ENCODE measurements around the gene DOCK4. TPM values are rescaled to one million over a fixed set of nuclear protein-coding genes. Genes with fewer than 3 reads are reported as not detected.
A peak's percentile ranks its signal among the peaks of the same experiment; 100 is the strongest.

DOCK4 gene
- total and polyA plus RNA-seq, 9 donors: 8.2 to 14.0 (median 10.0) TPM

- H3K27ac ChIP-seq (ENCODE audit: low read length): no peak overlapping the region
- DNase-seq: no peak
- WGBS (ENCODE audit: insufficient coverage): no CpG with 5 or more reads among the region's 2 CpGs
- H3K27me3 ChIP-seq (ENCODE audit: control insufficient read depth, insufficient read depth, low read length): no peaks in the 10 kb centered on the region
- H3K4me3 ChIP-seq (ENCODE audit: low read length): no peak overlapping the region
- peaks cover 2% of the 10 kb centered on the region for H3K4me1 ChIP-seq (ENCODE audit: control insufficient read depth, insufficient read depth, low read length)
- H3K9me3 ChIP-seq (replicated peaks; ENCODE audit: control insufficient read depth, low read depth, low read length): no peaks in the 10 kb centered on the region
- H3K36me3 ChIP-seq (ENCODE audit: control insufficient read depth, insufficient read depth, low read length): no peaks in the 10 kb centered on the region
Observed at GRCh38 chr7:112125250-112125649, 80.9 kb downstream of the DOCK4 start.

DNA sequence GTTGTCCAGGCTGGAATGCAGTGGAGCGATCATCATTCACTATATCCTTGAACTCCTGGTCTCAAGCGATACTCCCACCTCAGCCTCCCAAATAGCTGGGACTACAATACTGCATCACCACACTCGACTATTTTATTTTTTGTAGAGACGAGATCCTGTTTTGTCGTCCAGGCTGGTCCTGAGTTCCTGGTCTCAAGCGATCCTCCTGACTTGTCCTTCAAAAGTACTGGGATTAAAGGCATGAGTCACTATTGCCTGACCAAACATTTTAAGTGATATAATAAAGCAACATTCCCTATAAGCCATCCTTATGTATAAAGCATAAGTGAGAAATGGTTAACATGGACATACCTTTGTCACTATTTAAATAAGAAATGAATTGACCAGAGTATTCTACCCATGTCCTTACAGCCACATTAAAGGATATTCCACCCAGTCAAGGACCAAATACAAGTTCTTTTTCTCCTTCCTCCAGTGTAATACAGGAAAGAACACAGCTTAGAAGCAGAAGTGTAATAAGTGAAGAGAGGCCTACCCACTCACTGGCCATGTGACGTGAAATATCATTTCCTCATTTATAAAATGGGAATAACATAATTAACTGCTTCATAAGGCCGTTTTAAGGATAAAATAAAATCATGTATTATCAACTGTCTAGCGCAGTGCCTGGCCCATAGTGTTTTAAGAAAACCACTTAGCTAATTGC is 82.0 kb downstream of the DOCK4 start:
- WGBS (ENCODE audit: insufficient coverage): 100% methylated on average over 2 of the region's 9 CpGs
- Histone ChIP-seq H3K4me3 (ENCODE audit: low read length) (no peak overlapping the region), H3K4me1 (ENCODE audit: control insufficient read depth, insufficient read depth, low read length) (no peaks in the 10 kb centered on the region), H3K27me3 (ENCODE audit: control insufficient read depth, insufficient read depth, low read length) (no peaks in the 10 kb centered on the region), H3K9me3 (replicated peaks; ENCODE audit: control insufficient read depth, low read depth, low read length) (no peaks in the 10 kb centered on the region), H3K36me3 (ENCODE audit: control insufficient read depth, insufficient read depth, low read length) (no peaks in the 10 kb centered on the region), H3K27ac (ENCODE audit: low read length) (no peak overlapping the region)
- no peak for DNase-seq

DNA sequence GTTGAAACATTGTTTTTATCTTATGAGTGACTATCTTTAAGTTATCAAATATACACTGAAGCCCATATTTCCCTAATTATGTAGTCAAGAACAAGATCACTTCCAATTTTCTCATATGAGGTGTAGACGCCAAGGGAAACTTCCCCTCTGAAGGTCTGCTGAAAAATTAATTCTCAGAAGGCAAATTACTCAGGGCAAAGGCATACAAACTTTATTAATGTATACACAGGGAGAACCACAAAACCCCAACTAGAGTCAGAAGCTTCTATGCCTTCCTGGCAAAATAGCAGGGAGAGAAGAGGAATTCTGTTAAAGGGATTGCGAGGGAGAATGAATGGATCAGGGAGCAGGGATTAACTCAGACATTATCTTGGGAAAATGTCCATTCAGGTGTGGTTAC is 83.4 kb downstream of the DOCK4 start:
- H3K4me3 ChIP-seq (ENCODE audit: low read length): no peak overlapping the region
- no peaks in the 10 kb centered on the region for H3K4me1 ChIP-seq (ENCODE audit: control insufficient read depth, insufficient read depth, low read length)
- DNase-seq: no peak
- WGBS (ENCODE audit: insufficient coverage): 83% methylated on average over 1 of the region's 2 CpGs
- no peak overlapping the region for H3K27ac ChIP-seq (ENCODE audit: low read length)
- no peaks in the 10 kb centered on the region for H3K9me3 ChIP-seq (replicated peaks; ENCODE audit: control insufficient read depth, low read depth, low read length)
- H3K27me3 ChIP-seq (ENCODE audit: control insufficient read depth, insufficient read depth, low read length): no peaks in the 10 kb centered on the region
- H3K36me3 ChIP-seq (ENCODE audit: control insufficient read depth, insufficient read depth, low read length): no peaks in the 10 kb centered on the region

DNA sequence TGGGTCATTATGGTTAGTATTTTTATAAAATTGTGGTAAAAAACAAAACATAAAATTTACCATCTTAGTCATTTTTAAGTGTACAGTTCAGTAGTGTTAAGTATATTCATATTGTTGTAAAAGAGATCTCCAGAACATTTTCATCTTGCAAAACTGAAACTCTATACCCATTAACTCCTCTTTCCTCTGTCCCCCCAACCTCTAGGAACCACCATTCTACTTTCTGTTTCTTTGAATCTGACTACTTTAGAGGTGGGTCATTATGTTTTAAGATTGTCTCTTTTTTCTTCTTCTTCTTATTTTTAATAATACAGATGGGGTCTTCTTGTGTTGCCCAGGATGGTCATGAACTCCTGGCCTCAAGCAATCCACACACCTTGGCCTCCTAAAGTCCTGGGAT is 84.1 kb downstream of the DOCK4 start:
- Histone ChIP-seq H3K4me3 (ENCODE audit: low read length) (no peak overlapping the region), H3K9me3 (replicated peaks; ENCODE audit: control insufficient read depth, low read depth, low read length) (no peaks in the 10 kb centered on the region), H3K27me3 (ENCODE audit: control insufficient read depth, insufficient read depth, low read length) (no peaks in the 10 kb centered on the region), H3K36me3 (ENCODE audit: control insufficient read depth, insufficient read depth, low read length) (no peaks in the 10 kb centered on the region), H3K27ac (ENCODE audit: low read length) (no peak overlapping the region), H3K4me1 (ENCODE audit: control insufficient read depth, insufficient read depth, low read length) (no peaks in the 10 kb centered on the region)
- no peak for DNase-seq

GRCh38 chr7:112121318-112121717 is 84.9 kb downstream of the DOCK4 start:
- H3K27ac ChIP-seq (ENCODE audit: low read length): no peak overlapping the region
- no peaks in the 10 kb centered on the region for H3K4me1 ChIP-seq (ENCODE audit: control insufficient read depth, insufficient read depth, low read length)
- H3K27me3 ChIP-seq (ENCODE audit: control insufficient read depth, insufficient read depth, low read length): no peaks in the 10 kb centered on the region
- DNase-seq: no peak
- 81% methylated on average over 3 of the region's 3 CpGs for WGBS (ENCODE audit: insufficient coverage)
- H3K9me3 ChIP-seq (replicated peaks; ENCODE audit: control insufficient read depth, low read depth, low read length): no peaks in the 10 kb centered on the region
- H3K4me3 ChIP-seq (ENCODE audit: low read length): no peak overlapping the region
- no peaks in the 10 kb centered on the region for H3K36me3 ChIP-seq (ENCODE audit: control insufficient read depth, insufficient read depth, low read length)

GRCh38 chr7:112120696-112121217 is 85.4 kb downstream of the DOCK4 start:
- no peak overlapping the region for H3K4me3 ChIP-seq (ENCODE audit: low read length)
- H3K27ac ChIP-seq (ENCODE audit: low read length): no peak overlapping the region
- no peaks in the 10 kb centered on the region for H3K4me1 ChIP-seq (ENCODE audit: control insufficient read depth, insufficient read depth, low read length)
- H3K36me3 ChIP-seq (ENCODE audit: control insufficient read depth, insufficient read depth, low read length): no peaks in the 10 kb centered on the region
- no peaks in the 10 kb centered on the region for H3K27me3 ChIP-seq (ENCODE audit: control insufficient read depth, insufficient read depth, low read length)
- DNase-seq: no peak
- no peaks in the 10 kb centered on the region for H3K9me3 ChIP-seq (replicated peaks; ENCODE audit: control insufficient read depth, low read depth, low read length)
- WGBS (ENCODE audit: insufficient coverage): no CpG with 5 or more reads among the region's 1 CpG

- H3K27ac ChIP-seq (ENCODE audit: low read length): no peak overlapping the region
- no peaks in the 10 kb centered on the region for H3K27me3 ChIP-seq (ENCODE audit: control insufficient read depth, insufficient read depth, low read length)
- H3K9me3 ChIP-seq (replicated peaks; ENCODE audit: control insufficient read depth, low read depth, low read length): no peaks in the 10 kb centered on the region
- no peaks in the 10 kb centered on the region for H3K4me1 ChIP-seq (ENCODE audit: control insufficient read depth, insufficient read depth, low read length)
- WGBS (ENCODE audit: insufficient coverage): 25% methylated on average over 2 of the region's 9 CpGs
- H3K36me3 ChIP-seq (ENCODE audit: control insufficient read depth, insufficient read depth, low read length): no peaks in the 10 kb centered on the region
- H3K4me3 ChIP-seq (ENCODE audit: low read length): no peak overlapping the region
- DNase-seq: peak; percentile 60
Observed at GRCh38 chr7:112118581-112119566, 87.3 kb downstream of the DOCK4 start.

DNA sequence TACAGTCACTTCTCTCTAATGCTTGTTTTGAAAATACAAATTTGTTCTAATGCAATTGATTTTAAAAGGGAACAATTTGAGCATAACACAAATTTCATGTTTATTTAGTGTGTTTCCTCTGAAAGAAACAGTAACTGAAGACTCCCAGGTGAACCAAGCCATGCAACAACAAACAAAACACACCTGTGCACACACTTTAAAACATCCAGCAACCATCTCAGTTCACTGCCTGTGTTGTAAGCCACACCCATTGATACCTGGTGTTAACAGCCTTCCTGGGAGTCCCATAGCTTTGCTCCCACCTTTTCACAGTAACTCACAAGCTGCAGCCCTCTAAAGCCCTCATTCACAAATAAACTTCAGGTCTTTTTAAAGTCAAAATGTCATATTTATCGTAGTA is 89.3 kb downstream of the DOCK4 start:
- DNase-seq: no peak
- H3K27ac ChIP-seq (ENCODE audit: low read length): no peak overlapping the region
- H3K9me3 ChIP-seq (replicated peaks; ENCODE audit: control insufficient read depth, low read depth, low read length): no peaks in the 10 kb centered on the region
- H3K4me3 ChIP-seq (ENCODE audit: low read length): no peak overlapping the region
- H3K36me3 ChIP-seq (ENCODE audit: control insufficient read depth, insufficient read depth, low read length): no peaks in the 10 kb centered on the region
- no peaks in the 10 kb centered on the region for H3K27me3 ChIP-seq (ENCODE audit: control insufficient read depth, insufficient read depth, low read length)
- H3K4me1 ChIP-seq (ENCODE audit: control insufficient read depth, insufficient read depth, low read length): no peaks in the 10 kb centered on the region
- no CpG with 5 or more reads among the region's 1 CpG for WGBS (ENCODE audit: insufficient coverage)

DNA sequence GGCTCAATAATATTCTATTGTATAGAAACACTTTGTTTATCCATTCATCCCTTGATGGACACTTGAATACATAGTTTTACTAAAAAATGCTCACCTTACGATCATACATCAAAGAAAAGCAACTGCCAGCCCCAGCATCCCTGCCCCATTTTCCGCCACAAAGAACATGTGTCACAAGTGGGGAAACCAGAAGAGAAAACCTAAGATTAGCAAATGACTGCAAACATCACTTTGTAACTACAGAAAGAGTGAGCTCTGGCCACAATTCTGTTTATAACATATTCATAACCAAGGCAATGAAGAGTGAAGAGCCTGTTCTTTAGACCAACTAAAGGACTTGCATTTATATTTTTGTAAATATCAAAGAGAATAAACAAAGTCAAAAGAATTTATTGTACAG is 89.8 kb downstream of the DOCK4 start:
- no peak for DNase-seq
- Histone ChIP-seq H3K36me3 (ENCODE audit: control insufficient read depth, insufficient read depth, low read length) (no peaks in the 10 kb centered on the region), H3K9me3 (replicated peaks; ENCODE audit: control insufficient read depth, low read depth, low read length) (no peaks in the 10 kb centered on the region), H3K27ac (ENCODE audit: low read length) (no peak overlapping the region), H3K4me1 (ENCODE audit: control insufficient read depth, insufficient read depth, low read length) (no peaks in the 10 kb centered on the region), H3K27me3 (ENCODE audit: control insufficient read depth, insufficient read depth, low read length) (no peaks in the 10 kb centered on the region), H3K4me3 (ENCODE audit: low read length) (no peak overlapping the region)
- no CpG with 5 or more reads among the region's 2 CpGs for WGBS (ENCODE audit: insufficient coverage)

- no peak overlapping the region for H3K4me3 ChIP-seq (ENCODE audit: low read length)
- no peaks in the 10 kb centered on the region for H3K9me3 ChIP-seq (replicated peaks; ENCODE audit: control insufficient read depth, low read depth, low read length)
- no peaks in the 10 kb centered on the region for H3K36me3 ChIP-seq (ENCODE audit: control insufficient read depth, insufficient read depth, low read length)
- H3K27ac ChIP-seq (ENCODE audit: low read length): no peak overlapping the region
- H3K27me3 ChIP-seq (ENCODE audit: control insufficient read depth, insufficient read depth, low read length): no peaks in the 10 kb centered on the region
- WGBS (ENCODE audit: insufficient coverage): no CpG with 5 or more reads among the region's 1 CpG
- H3K4me1 ChIP-seq (ENCODE audit: control insufficient read depth, insufficient read depth, low read length): no peaks in the 10 kb centered on the region
- DNase-seq: no peak
Observed at GRCh38 chr7:112115880-112116279, 90.3 kb downstream of the DOCK4 start.
